NOMO-1 (cell line): ENCODE results near the gene RAN.

Experiments used
- DNase-seq, 2 experiments: peaks; one replicate each; lab custom pipeline; 2025; ENCODE audit not compliant: unreplicated experiment in 2 of 2; lab: John Stamatoyannopoulos, UW

RAN gene

GRCh38 chr12:130924966-130925665 lies 53.2 kb downstream of the RAN start:
- DNase-seq = no peak

GRCh38 chr12:130925666-130926015 lies 53.8 kb downstream of the RAN start:
- no peak for DNase-seq
